Panc1 (cell line): ENCODE measurements around the gene ANO5. TPM values are rescaled to one million over a fixed set of nuclear protein-coding genes. Genes with fewer than 3 reads are reported as not detected.

Experiments
- ATAC-seq: fragments of 200-7000 bp; cut with Tn5 transposase; 2 replicates; pipeline ENCODE4 v1.9.1; 2020; ENCODE audit warnings: mild to moderate bottlenecking, moderate library complexity
- BruUV-seq: library from RNA; stranded (reverse); fragments of 400-500 nt; replicated peaks from 2 replicates; lab custom pipeline; 2021; lab: Mats Ljungman, UMichigan
- CTCF ChIA-PET: fragments of 300-600 bp; sonication (Branson Sonifier 250); formaldehyde crosslinking; loops from one replicate; lab custom pipeline; 2022; ENCODE audit warnings: antibody characterized with exemption; lab: Charles Lee
- POLR2A ChIA-PET: fragments of 300-600 bp; sonication (Branson Sonifier 250); formaldehyde crosslinking; loops from one replicate; lab custom pipeline; 2022; ENCODE audit warnings: antibody characterized with exemption; lab: Charles Lee
- DNase-seq: peaks from one replicate; pipeline ENCODE4 v3.0.0-alpha.2; 2010; ENCODE audit warnings: low read depth, low spot score
- H3K27ac ChIP-seq: 2 replicates; pipeline ENCODE4 v1.5.1; 2011; ENCODE audit warnings: mild to moderate bottlenecking, low read length, inconsistent platforms
- H3K27me3 ChIP-seq: fragments of 200-500 bp; sonication (Bioruptor generic); 2 replicates; pipeline ENCODE4 v1.6.0; 2014; ENCODE audit warnings: low read length, inconsistent platforms; ENCODE audit not compliant: control insufficient read depth, insufficient read depth
- H3K36me3 ChIP-seq: fragments of 200-500 bp; sonication (Bioruptor generic); 2 replicates; pipeline ENCODE4 v1.5.1; 2014; ENCODE audit warnings: inconsistent platforms, mild to moderate bottlenecking, low read length, moderate library complexity; ENCODE audit not compliant: control insufficient read depth, insufficient read depth
- H3K4me1 ChIP-seq: 2 replicates; pipeline ENCODE4 v1.5.1; 2011; ENCODE audit warnings: inconsistent platforms, mild to moderate bottlenecking, low read length, moderate library complexity; ENCODE audit not compliant: control insufficient read depth, insufficient read depth
- H3K4me3 ChIP-seq, 2 experiments: 2 replicates each; pipeline ENCODE4 v1.5.1; 2011 to 2012; ENCODE audit warnings: low read depth in 2 of 2, low read length in 2 of 2, mild to moderate bottlenecking in 2 of 2, inconsistent platforms in 1 of 2, moderate library complexity in 1 of 2
- H3K9me3 ChIP-seq: fragments of 200-500 bp; sonication (Bioruptor generic); 2 replicates; pipeline ENCODE4 v1.5.1; 2014; ENCODE audit warnings: low read depth, mild to moderate bottlenecking, inconsistent platforms, low read length, moderate library complexity; ENCODE audit not compliant: control insufficient read depth, insufficient read depth
- POLR2AphosphoS5 ChIP-seq: IDR thresholded peaks from 2 replicates; pipeline ENCODE4 v1.6.1; 2012; ENCODE audit warnings: mild to moderate bottlenecking, low read depth, low read length, moderate library complexity
- TCF7L2 ChIP-seq: IDR thresholded peaks from 2 replicates; pipeline ENCODE4 v1.6.1; 2011; ENCODE audit warnings: mild to moderate bottlenecking, low read depth, low read length, inconsistent platforms
- in situ Hi-C: cut with HindIII; loops from 2 replicates; pipeline ENCODE4 v1.10.0; 2016; ENCODE audit warnings: low sequenced_read_pairs, low pct_unique_long_range_greater_than_20kb
- intact Hi-C: fragments of 100-400 bp; cut with micrococcal nuclease; formaldehyde crosslinking; loops from one replicate; pipeline ENCODE4 v1.10.0; 2022; ENCODE audit not compliant: unreplicated experiment
- total RNA-seq: library from RNA; stranded (reverse); gene quantifications from one replicate; pipeline ENCODE4 v1.2.1, GENCODE V29; 2021; ENCODE audit not compliant: unreplicated experiment
- TF ChIP-seq, protein P1 (sequence below), 2 experiments: IDR thresholded peaks; 2 replicates each; pipeline ENCODE4 v1.6.1; 2011 to 2012; ENCODE audit warnings: low read depth in 2 of 2, control low read depth in 1 of 2, low read length in 1 of 2, mild to moderate bottlenecking in 1 of 2, moderate library complexity in 1 of 2; ENCODE audit not compliant: insufficient read depth in 1 of 2
- TF ChIP-seq, protein P2 (sequence below): fragments of 450-650 bp; IDR thresholded peaks from 2 replicates; pipeline ENCODE4 v1.5.1; 2017; ENCODE audit warnings: mild to moderate bottlenecking

ANO5 gene
- total RNA-seq, 1 experiment from 2014 or later: 1.7 TPM

DNA sequence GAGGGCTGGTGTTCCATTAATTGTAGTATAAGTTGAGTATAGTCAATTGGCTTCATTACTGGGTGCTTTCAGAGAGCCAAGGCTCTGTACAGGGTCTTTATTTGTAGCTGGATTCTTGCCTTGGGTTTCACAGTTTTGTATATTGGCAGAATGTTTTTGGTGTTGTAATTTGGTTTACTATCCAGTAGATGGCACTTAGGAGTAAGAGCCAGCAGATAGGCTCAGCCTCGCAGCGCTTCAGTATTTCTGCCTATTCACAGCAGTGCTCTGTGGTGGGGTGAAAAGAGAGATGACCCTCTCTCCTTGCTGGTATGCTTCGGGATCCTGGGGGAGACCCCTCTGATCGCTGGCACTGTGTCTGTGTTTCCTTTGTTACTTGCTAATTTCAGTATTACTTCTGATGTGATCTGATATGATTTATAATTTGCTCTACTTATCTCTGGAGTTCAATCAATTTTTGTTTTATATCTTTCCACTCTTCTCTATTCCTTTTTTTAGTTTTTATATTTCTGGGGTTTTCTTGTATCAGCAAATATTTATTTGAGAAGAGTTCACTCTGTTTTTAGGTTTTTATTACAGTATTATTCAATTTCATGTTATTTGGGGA, 52.2 kb downstream of the ANO5 start:
- BruUV-seq: no TSS peak
- no peaks in the 10 kb centered on the region for H3K4me1 ChIP-seq
- in situ Hi-C loops (no loop called here), intact Hi-C loops (loop anchor here (2.0 to 10.0 kb wide), 2 partner anchors 60 to 540 kb away; no protein-coding TSS in a partner anchor)
- no peaks in the 10 kb centered on the region for H3K9me3 ChIP-seq
- peak; percentile 90 for ATAC-seq
- ChIA-PET CTCF (interaction anchor here (0.6 to 1.1 kb wide), 4 partner anchors 22 to 540 kb away, joined by 3 to 5 read pairs (median 4); no protein-coding TSS in a partner anchor), POLR2A (no interaction called here)
- H3K36me3 ChIP-seq: no peaks in the 10 kb centered on the region
- TF ChIP-seq, protein P1, sequence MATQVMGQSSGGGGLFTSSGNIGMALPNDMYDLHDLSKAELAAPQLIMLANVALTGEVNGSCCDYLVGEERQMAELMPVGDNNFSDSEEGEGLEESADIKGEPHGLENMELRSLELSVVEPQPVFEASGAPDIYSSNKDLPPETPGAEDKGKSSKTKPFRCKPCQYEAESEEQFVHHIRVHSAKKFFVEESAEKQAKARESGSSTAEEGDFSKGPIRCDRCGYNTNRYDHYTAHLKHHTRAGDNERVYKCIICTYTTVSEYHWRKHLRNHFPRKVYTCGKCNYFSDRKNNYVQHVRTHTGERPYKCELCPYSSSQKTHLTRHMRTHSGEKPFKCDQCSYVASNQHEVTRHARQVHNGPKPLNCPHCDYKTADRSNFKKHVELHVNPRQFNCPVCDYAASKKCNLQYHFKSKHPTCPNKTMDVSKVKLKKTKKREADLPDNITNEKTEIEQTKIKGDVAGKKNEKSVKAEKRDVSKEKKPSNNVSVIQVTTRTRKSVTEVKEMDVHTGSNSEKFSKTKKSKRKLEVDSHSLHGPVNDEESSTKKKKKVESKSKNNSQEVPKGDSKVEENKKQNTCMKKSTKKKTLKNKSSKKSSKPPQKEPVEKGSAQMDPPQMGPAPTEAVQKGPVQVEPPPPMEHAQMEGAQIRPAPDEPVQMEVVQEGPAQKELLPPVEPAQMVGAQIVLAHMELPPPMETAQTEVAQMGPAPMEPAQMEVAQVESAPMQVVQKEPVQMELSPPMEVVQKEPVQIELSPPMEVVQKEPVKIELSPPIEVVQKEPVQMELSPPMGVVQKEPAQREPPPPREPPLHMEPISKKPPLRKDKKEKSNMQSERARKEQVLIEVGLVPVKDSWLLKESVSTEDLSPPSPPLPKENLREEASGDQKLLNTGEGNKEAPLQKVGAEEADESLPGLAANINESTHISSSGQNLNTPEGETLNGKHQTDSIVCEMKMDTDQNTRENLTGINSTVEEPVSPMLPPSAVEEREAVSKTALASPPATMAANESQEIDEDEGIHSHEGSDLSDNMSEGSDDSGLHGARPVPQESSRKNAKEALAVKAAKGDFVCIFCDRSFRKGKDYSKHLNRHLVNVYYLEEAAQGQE (IDR thresholded peaks at IDR 0.05; ENCODE audit: insufficient read depth in 1 of 2, low read depth in 2 of 2, low read length in 1 of 2): no peak
- TF ChIP-seq, protein P2, sequence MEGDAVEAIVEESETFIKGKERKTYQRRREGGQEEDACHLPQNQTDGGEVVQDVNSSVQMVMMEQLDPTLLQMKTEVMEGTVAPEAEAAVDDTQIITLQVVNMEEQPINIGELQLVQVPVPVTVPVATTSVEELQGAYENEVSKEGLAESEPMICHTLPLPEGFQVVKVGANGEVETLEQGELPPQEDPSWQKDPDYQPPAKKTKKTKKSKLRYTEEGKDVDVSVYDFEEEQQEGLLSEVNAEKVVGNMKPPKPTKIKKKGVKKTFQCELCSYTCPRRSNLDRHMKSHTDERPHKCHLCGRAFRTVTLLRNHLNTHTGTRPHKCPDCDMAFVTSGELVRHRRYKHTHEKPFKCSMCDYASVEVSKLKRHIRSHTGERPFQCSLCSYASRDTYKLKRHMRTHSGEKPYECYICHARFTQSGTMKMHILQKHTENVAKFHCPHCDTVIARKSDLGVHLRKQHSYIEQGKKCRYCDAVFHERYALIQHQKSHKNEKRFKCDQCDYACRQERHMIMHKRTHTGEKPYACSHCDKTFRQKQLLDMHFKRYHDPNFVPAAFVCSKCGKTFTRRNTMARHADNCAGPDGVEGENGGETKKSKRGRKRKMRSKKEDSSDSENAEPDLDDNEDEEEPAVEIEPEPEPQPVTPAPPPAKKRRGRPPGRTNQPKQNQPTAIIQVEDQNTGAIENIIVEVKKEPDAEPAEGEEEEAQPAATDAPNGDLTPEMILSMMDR: peak; percentile 84
- TF ChIP-seq TCF7L2: no peak
- H3K4me3 ChIP-seq: no peak overlapping the region
- DNase-seq: peak; percentile 28
- H3K27me3 ChIP-seq: no peaks in the 10 kb centered on the region
- no peak overlapping the region for H3K27ac ChIP-seq

DNA sequence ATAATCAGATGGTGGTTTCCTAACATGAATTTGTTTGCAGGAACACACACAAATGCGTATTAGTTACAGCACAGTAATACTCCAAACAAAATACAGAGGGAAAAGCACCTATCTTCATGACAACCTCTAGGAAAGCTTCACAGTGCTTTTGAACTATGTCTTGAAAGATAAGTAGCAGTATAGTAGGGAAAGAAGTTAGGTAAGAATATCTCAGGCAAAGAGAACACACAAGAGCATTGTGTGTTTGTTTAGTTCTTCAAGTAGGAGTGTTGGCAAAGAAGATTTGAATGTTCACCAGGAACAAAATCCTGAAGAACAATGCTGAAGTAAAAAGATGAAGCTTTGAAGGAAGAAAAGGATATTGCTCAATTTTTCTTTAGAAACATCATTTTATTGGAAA, 54.1 kb downstream of the ANO5 start:
- in situ Hi-C loops: no loop called here

More for the DNA sequence above, 54.1 kb downstream of the ANO5 start:
- no TSS peak for BruUV-seq
- Histone ChIP-seq H3K4me3 (no peak overlapping the region), H3K27ac (no peak overlapping the region), H3K4me1 (no peaks in the 10 kb centered on the region), H3K27me3 (no peaks in the 10 kb centered on the region), H3K9me3 (no peaks in the 10 kb centered on the region), H3K36me3 (no peaks in the 10 kb centered on the region)
- DNase-seq: no peak
- ChIA-PET CTCF (no interaction called here), POLR2A (no interaction called here)
- TF ChIP-seq, protein P1 (IDR thresholded peaks at IDR 0.05; ENCODE audit: insufficient read depth in 1 of 2, low read depth in 2 of 2, low read length in 1 of 2): no peak
- TF ChIP-seq POLR2AphosphoS5 (no peak), TCF7L2 (no peak)
- TF ChIP-seq, protein P2: no peak
- intact Hi-C loops: loop anchor here (10.0 kb wide), 1 partner anchor 538 kb away; no protein-coding TSS in a partner anchor
- no peak for ATAC-seq
